GM23338 (cell line): Measurements from ENCODE around the gene LITAF. TPM values are rescaled to one million over a fixed set of nuclear protein-coding genes. Genes with fewer than 3 reads are reported as not detected.
A peak's percentile ranks its signal among the peaks of the same experiment; 100 is the strongest.

Experiments used
- ATAC-seq: fragments of 200-7000 bp; cut with Tn5 transposase; 3 replicates; pipeline ENCODE4 v1.9.1; 2020
- DNase-seq: peaks from one replicate; pipeline ENCODE4 v3.0.0-alpha.2; 2015; ENCODE audit warnings: low spot score
- H2AFZ ChIP-seq: fragments of 200-600 bp; sonication (generic); 2 replicates; pipeline ENCODE4 v1.8.0; 2016; ENCODE audit warnings: antibody characterized with exemption, mild to moderate bottlenecking, moderate library complexity
- H3F3A ChIP-seq: fragments of 200-600 bp; sonication (generic); replicated peaks from 2 replicates; pipeline ENCODE4 v1.8.0; 2017; ENCODE audit warnings: antibody characterized with exemption, mixed run types, low read depth
- H3K27ac ChIP-seq: fragments of 200-600 bp; sonication (generic); 2 replicates; pipeline ENCODE4 v1.6.1; 2016; ENCODE audit warnings: low read depth
- H3K27me3 ChIP-seq: fragments of 200-600 bp; sonication (generic); 2 replicates; pipeline ENCODE4 v1.8.0; 2016; ENCODE audit warnings: mild to moderate bottlenecking, mixed run types, moderate library complexity; ENCODE audit not compliant: insufficient read depth
- H3K36me3 ChIP-seq: fragments of 200-600 bp; sonication (generic); 2 replicates; pipeline ENCODE4 v1.8.0; 2016; ENCODE audit warnings: mild to moderate bottlenecking; ENCODE audit not compliant: insufficient read depth
- H3K4me1 ChIP-seq: fragments of 200-600 bp; sonication (generic); 2 replicates; pipeline ENCODE4 v1.8.0; 2016; ENCODE audit warnings: mild to moderate bottlenecking, moderate library complexity; ENCODE audit not compliant: insufficient read depth
- H3K4me2 ChIP-seq: fragments of 200-600 bp; sonication (generic); 2 replicates; pipeline ENCODE4 v1.7.1; 2017; ENCODE audit warnings: mixed run types
- H3K4me3 ChIP-seq: fragments of 200-600 bp; sonication (generic); 2 replicates; pipeline ENCODE4 v1.6.1; 2016; ENCODE audit warnings: mixed run types
- H3K79me2 ChIP-seq: fragments of 200-600 bp; sonication (generic); replicated peaks from 2 replicates; pipeline ENCODE4 v1.8.0; 2017; ENCODE audit warnings: mild to moderate bottlenecking; ENCODE audit not compliant: insufficient read depth
- H3K9me2 ChIP-seq: fragments of 200-600 bp; sonication (generic); 2 replicates; pipeline ENCODE4 v1.8.0; 2017; ENCODE audit not compliant: insufficient read depth
- H4K20me1 ChIP-seq: fragments of 200-600 bp; sonication (generic); replicated peaks from 2 replicates; pipeline ENCODE4 v1.8.0; 2017; ENCODE audit warnings: mild to moderate bottlenecking; ENCODE audit not compliant: insufficient read depth
- H3K27ac Mint-ChIP-seq: 2 replicates; pipeline ENCODE4 v1.8.0; 2020; ENCODE audit warnings: inconsistent platforms, mild to moderate bottlenecking, moderate library complexity, mixed read lengths
- H3K27me3 Mint-ChIP-seq: 3 replicates; pipeline ENCODE4 v1.8.0; 2022; ENCODE audit warnings: low read depth, mild to moderate bottlenecking, moderate library complexity, mixed read lengths, inconsistent platforms; ENCODE audit not compliant: insufficient read depth, poor library complexity
- H3K36me3 Mint-ChIP-seq: 3 replicates; pipeline ENCODE4 v1.8.0; 2021; ENCODE audit warnings: low read depth, mild to moderate bottlenecking, inconsistent platforms, moderate library complexity, mixed read lengths
- H3K4me1 Mint-ChIP-seq: 3 replicates; pipeline ENCODE4 v1.8.0; 2020; ENCODE audit warnings: mild to moderate bottlenecking, inconsistent platforms, mixed read lengths
- H3K4me3 Mint-ChIP-seq: 3 replicates; pipeline ENCODE4 v1.8.0; 2021; ENCODE audit warnings: moderate library complexity, mild to moderate bottlenecking, inconsistent platforms, mixed read lengths
- H3K9me3 Mint-ChIP-seq: 3 replicates; pipeline ENCODE4 v1.8.0; 2020; ENCODE audit warnings: moderate library complexity, mild to moderate bottlenecking, inconsistent platforms, mixed read lengths
- CREB1 ChIP-seq: fragments of 250-450 bp; sonication (Bioruptor Pico); IDR thresholded peaks from 2 replicates; pipeline ENCODE4 v1.5.0; 2020; ENCODE audit warnings: low read depth, mild to moderate bottlenecking, moderate library complexity
- CTCF ChIP-seq, 2 experiments: fragments of 200-600 bp in 1 of 2; sonication (generic) in 1 of 2; conservative IDR thresholded peaks; 2 replicates each; pipeline versions ENCODE4 v1.5.1 to v1.6.1; 2016 to 2017; ENCODE audit warnings: antibody characterized with exemption in 2 of 2, low read depth in 2 of 2, mild to moderate bottlenecking in 2 of 2, moderate library complexity in 1 of 2
- ETS1 ChIP-seq: IDR thresholded peaks from 2 replicates; pipeline ENCODE4 v1.6.1; 2016; ENCODE audit warnings: antibody characterized with exemption
- EZH2 ChIP-seq: fragments of 200-600 bp; sonication (generic); IDR thresholded peaks from one replicate; pipeline ENCODE4 v1.8.0; 2017; ENCODE audit warnings: antibody characterized with exemption, mild to moderate bottlenecking, low read depth; ENCODE audit not compliant: unreplicated experiment
- EZH2phosphoT487 ChIP-seq: fragments of 200-600 bp; sonication (generic); IDR thresholded peaks from one replicate; pipeline ENCODE4 v1.8.1; 2018; ENCODE audit warnings: antibody characterized with exemption; ENCODE audit not compliant: unreplicated experiment
- JUNB ChIP-seq: IDR thresholded peaks from one replicate; pipeline ENCODE4 v1.6.1; 2016; ENCODE audit warnings: antibody characterized with exemption; ENCODE audit not compliant: unreplicated experiment
- NANOG ChIP-seq: IDR thresholded peaks from 2 replicates; pipeline ENCODE4 v1.6.1; 2016; ENCODE audit warnings: antibody characterized with exemption, borderline replicate concordance
- POLR2AphosphoS5 ChIP-seq: IDR thresholded peaks from 2 replicates; pipeline ENCODE4 v1.6.1; 2016; ENCODE audit warnings: antibody characterized with exemption, low read depth
- REST ChIP-seq: IDR thresholded peaks from one replicate; pipeline ENCODE4 v1.6.1; 2018; ENCODE audit warnings: antibody characterized with exemption; ENCODE audit not compliant: unreplicated experiment
- STAT1 ChIP-seq: IDR thresholded peaks from one replicate; pipeline ENCODE4 v1.6.1; 2016; ENCODE audit warnings: antibody characterized with exemption; ENCODE audit not compliant: unreplicated experiment
- ZNF114 ChIP-seq: fragments of 250-450 bp; sonication (Bioruptor Pico); IDR thresholded peaks from 2 replicates; pipeline ENCODE4 v1.5.0; 2020; ENCODE audit warnings: mild to moderate bottlenecking, moderate library complexity
- ZNF331 ChIP-seq: fragments of 250-450 bp; sonication (Bioruptor Pico); IDR thresholded peaks from 2 replicates; pipeline ENCODE4 v1.5.0; 2020; ENCODE audit warnings: low read depth, mild to moderate bottlenecking, moderate library complexity
- ZNF462 ChIP-seq: fragments of 250-450 bp; sonication (Bioruptor Pico); IDR thresholded peaks from 2 replicates; pipeline ENCODE4 v1.5.0; 2020; ENCODE audit warnings: mild to moderate bottlenecking, moderate library complexity
- polyA plus RNA-seq: library from polyadenylated mRNA; unstranded; fragments of >200 nt; fragmentation: Nextera tagmentation; extraction: Ambion mirVana; gene quantifications from 2 replicates; pipeline ENCODE4 v1.2.1, GENCODE V29; 2016
- total RNA-seq: library from RNA; depleted of rRNA; stranded (reverse); fragments of >200 nt; shearing (Covaris generic); gene quantifications from 2 replicates; pipeline ENCODE4 v1.2.3, GENCODE V29; 2014

Gene LITAF
- total and polyA plus RNA-seq, 2 experiments from 2014 or later = 131 to 158 TPM

DNA sequence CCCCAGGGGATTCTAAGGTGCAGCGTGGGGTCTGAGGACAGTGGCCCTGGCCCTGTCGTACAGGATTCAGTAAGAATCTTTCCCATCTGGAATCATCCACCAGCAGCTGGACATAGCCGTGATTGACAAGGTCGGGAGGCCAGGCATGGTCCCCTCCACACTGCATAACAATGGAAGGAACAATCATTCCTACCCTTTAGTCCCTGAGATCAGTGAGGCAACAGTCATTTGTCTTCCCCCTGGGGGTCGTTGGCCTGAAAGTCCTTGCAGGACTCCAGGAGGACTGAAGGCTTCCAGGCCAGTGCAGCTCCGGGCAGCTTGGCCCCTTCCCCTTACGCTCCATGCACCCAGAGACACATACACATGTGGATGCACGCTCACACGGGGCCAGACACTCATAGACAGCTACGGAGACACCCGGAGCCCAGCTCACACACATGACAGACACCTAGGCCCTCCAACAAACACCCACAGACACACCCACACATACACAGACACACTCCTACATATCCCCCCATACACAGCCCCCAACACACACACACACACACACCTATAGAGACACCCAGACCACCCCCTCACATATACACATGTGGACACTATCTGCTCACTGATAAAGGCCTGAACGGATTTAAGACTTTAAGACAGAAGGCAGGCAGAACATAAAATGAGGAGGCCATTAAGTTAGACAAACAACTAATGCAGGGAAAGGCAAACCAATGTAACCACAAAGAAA is 42.9 kb downstream of the LITAF start:
- no peaks in the 10 kb centered on the region for H3K9me3 Mint-ChIP-seq
- Histone ChIP-seq H3F3A (peaks cover 11% of the 10 kb centered on the region; the same call in 1 of the 2 replicates), H3K4me1 (no peaks in the 10 kb centered on the region; the same call in 1 of the 2 replicates), H3K9me2 (no peaks in the 10 kb centered on the region), H2AFZ (no peak overlapping the region), H3K27ac (no peak overlapping the region), H3K27me3 (no peaks in the 10 kb centered on the region), H3K4me3 (no peak overlapping the region), H3K36me3 (no peaks in the 10 kb centered on the region), H3K4me2 (no peak overlapping the region), H3K79me2 (no peaks in the 10 kb centered on the region), H4K20me1 (no peaks in the 10 kb centered on the region)
- peaks cover 8% of the 10 kb centered on the region for H3K36me3 Mint-ChIP-seq
- TF ChIP-seq EZH2 (no peak), ZNF114 (CRISPR knock-in tag) (no peak), ZNF462 (CRISPR knock-in tag) (no peak), CREB1 (CRISPR knock-in tag) (no peak), JUNB (no peak), CTCF (conservative IDR thresholded peaks at IDR 0.05; ENCODE audit: low read depth in 2 of 2) (no peak), EZH2phosphoT487 (no peak), NANOG (no peak), ZNF331 (CRISPR knock-in tag) (no peak), ETS1 (no peak), STAT1 (no peak), POLR2AphosphoS5 (no peak), REST (no peak)
- H3K4me3 Mint-ChIP-seq = no peak overlapping the region
- peak; percentile 72 for ATAC-seq
- peak overlapping the region; percentile 22 for H3K27ac Mint-ChIP-seq
- peak; percentile 41 for DNase-seq
- peaks cover 11% of the 10 kb centered on the region for H3K4me1 Mint-ChIP-seq
- peaks cover 7% of the 10 kb centered on the region for H3K27me3 Mint-ChIP-seq
